ENCODE data around the gene NOTO.
A peak's percentile ranks its signal among the peaks of the same experiment; 100 is the strongest.

Gene NOTO

DNA sequence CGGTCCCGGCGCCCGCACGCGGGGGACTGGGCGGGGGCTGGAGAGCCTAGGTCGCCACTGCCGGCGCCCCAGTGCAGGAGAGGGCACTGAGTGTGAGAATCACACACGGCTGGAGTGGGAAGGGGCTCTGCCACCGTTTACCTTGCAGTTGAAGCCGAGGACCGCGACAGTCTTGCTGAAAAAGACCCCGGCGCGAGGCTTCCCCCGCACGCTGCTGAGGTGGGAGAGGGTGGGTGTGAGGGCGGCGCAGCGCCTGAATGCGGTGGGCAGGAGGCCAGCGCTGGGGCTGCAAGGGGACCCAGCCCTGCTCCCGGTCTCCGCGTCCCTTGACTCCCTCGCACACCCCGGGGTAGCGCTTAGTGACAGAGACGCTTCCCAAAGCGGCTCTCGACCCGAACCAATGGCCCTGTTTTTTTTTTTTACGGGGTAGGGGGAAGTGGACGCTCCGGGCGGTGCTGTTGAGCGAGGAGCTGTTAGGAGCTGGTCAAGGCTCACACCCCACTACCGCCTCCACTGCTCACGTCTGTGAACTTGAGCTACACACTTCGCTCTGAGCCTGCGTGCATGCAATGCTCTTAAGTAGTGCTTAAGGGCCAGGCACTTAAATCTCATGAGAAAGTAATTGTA is 794 bp downstream of the NOTO start:
- Histone ChIP-seq H3K9me3 (ENCODE audit: control insufficient read depth in 1 of 2, low read length in 2 of 2) (no peaks in the 10 kb centered on the region), H3K27ac (ENCODE audit: low read length) (no peak overlapping the region), H3K36me3 (ENCODE audit: control insufficient read depth in 1 of 2, insufficient read depth in 2 of 2, low read length in 2 of 2) (no peaks in the 10 kb centered on the region), H3K4me1 (ENCODE audit: control insufficient read depth in 1 of 2, insufficient read depth in 2 of 2, low read length in 2 of 2) (peaks cover 0 to 17% of the 10 kb centered on the region in 2 donors), H3K27me3 (ENCODE audit: low read depth, low read length) (peaks cover 23% of the 10 kb centered on the region), H3K4me3 (ENCODE audit: low read depth in 1 of 2, low read length in 2 of 2) (peak overlapping the region in 1 of 2 donors; percentile 54)

DNA sequence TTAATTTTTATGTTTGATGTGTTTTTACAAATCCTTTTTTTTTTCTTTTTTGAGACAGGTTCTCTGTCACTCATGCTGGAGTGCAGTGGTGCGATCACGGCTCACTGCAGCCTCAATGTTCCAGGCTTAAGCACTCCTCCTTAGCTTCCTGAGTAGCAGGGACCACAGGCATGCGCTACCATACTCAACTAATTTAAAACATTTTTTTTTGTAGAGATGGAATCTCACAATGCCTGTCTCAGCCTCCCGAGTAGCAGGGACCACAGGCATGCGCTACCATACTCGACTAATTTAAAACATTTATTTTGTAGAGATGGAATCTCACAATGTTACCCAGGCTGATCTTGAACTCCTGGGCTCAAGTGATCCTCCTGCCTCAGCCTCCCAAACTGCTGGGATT is 3.2 kb downstream of the NOTO start:
- H3K27me3 ChIP-seq (ENCODE audit: low read depth, low read length) = peaks cover 23% of the 10 kb centered on the region

DNA sequence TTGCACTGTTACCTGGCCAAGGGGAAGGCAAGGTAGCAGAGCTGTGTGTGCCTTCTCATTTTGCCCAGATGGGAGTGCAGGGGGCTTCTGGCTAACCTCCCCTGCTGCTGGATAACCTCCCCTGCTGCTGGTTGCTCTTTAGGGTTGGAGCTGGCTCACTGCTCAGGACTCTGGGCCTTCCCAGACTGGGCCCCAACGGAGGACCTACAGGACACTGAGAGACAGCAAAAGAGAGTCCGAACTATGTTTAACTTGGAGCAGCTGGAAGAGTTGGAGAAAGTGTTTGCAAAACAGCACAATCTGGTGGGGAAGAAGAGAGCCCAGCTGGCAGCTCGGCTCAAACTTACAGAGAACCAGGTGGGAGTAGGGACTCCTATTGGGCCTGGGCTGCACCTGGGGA is 5.9 kb downstream of the NOTO start:
- Histone ChIP-seq H3K27me3 (ENCODE audit: low read depth, low read length) (peaks cover 8% of the 10 kb centered on the region), H3K27ac (ENCODE audit: low read length) (no peak overlapping the region), H3K4me1 (ENCODE audit: control insufficient read depth in 1 of 2, insufficient read depth in 2 of 2, low read length in 2 of 2) (peaks cover 0 to 3% of the 10 kb centered on the region in 2 donors), H3K36me3 (ENCODE audit: control insufficient read depth in 1 of 2, insufficient read depth in 2 of 2, low read length in 2 of 2) (no peaks in the 10 kb centered on the region), H3K9me3 (ENCODE audit: control insufficient read depth in 1 of 2, low read length in 2 of 2) (no peaks in the 10 kb centered on the region), H3K4me3 (ENCODE audit: low read depth in 1 of 2, low read length in 2 of 2) (no peak overlapping the region)

More for the DNA sequence above, 3.2 kb downstream of the NOTO start:
- H3K27ac ChIP-seq (ENCODE audit: low read length) = no peak overlapping the region
- H3K36me3 ChIP-seq (ENCODE audit: control insufficient read depth in 1 of 2, insufficient read depth in 2 of 2, low read length in 2 of 2) = no peaks in the 10 kb centered on the region
- no peak overlapping the region for H3K4me3 ChIP-seq (ENCODE audit: low read depth in 1 of 2, low read length in 2 of 2)
- H3K9me3 ChIP-seq (ENCODE audit: control insufficient read depth in 1 of 2, low read length in 2 of 2) = no peaks in the 10 kb centered on the region
- peaks cover 0 to 17% of the 10 kb centered on the region in 2 donors for H3K4me1 ChIP-seq (ENCODE audit: control insufficient read depth in 1 of 2, insufficient read depth in 2 of 2, low read length in 2 of 2)

DNA sequence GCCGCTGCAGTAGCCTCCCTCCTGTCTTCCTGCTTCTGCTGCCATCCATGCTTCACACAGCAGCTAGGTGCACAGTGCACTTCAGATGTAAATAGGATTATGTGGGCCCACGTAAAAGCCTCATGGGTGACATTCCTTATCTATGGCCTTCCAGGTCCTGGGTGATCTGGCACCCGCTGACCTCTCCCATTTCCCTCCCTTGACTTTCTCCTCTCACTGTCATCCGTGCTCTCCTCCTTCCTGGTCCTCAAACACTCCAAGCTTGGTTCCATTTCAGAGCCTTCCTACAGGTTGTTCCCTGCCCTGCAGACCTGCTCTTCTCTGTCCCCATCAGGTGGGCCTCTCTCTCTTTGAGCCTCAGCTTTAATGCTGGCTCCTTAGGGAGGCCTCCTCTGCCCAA is 7.6 kb downstream of the NOTO start:
- Histone ChIP-seq H3K36me3 (ENCODE audit: control insufficient read depth in 1 of 2, insufficient read depth in 2 of 2, low read length in 2 of 2) (no peaks in the 10 kb centered on the region), H3K4me1 (ENCODE audit: control insufficient read depth in 1 of 2, insufficient read depth in 2 of 2, low read length in 2 of 2) (peaks cover 0 to 3% of the 10 kb centered on the region in 2 donors), H3K27me3 (ENCODE audit: low read depth, low read length) (no peaks in the 10 kb centered on the region), H3K4me3 (ENCODE audit: low read depth in 1 of 2, low read length in 2 of 2) (no peak overlapping the region), H3K9me3 (ENCODE audit: control insufficient read depth in 1 of 2, low read length in 2 of 2) (no peaks in the 10 kb centered on the region), H3K27ac (ENCODE audit: low read length) (no peak overlapping the region)

DNA sequence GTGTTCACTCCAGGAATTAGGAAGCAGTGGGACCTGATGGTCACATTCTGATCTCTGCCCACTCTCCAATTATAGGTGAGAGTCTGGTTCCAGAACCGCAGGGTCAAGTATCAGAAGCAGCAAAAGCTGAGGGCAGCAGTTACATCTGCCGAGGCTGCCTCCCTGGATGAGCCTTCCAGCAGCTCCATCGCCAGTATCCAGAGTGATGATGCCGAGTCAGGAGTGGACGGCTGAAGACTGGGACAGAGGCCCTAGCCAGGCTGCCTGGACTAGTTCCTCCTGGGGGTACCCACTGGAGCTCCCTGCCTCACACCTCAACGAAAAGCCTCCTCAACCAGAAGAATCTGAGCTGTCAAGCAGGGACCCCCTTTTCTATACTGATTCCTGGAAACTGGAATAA is 8.3 kb downstream of the NOTO start:
- Histone ChIP-seq H3K27me3 (ENCODE audit: low read depth, low read length) (no peaks in the 10 kb centered on the region), H3K4me1 (ENCODE audit: control insufficient read depth in 1 of 2, insufficient read depth in 2 of 2, low read length in 2 of 2) (peaks cover 0 to 7% of the 10 kb centered on the region in 2 donors), H3K27ac (ENCODE audit: low read length) (no peak overlapping the region), H3K36me3 (ENCODE audit: control insufficient read depth in 1 of 2, insufficient read depth in 2 of 2, low read length in 2 of 2) (no peaks in the 10 kb centered on the region), H3K9me3 (ENCODE audit: control insufficient read depth in 1 of 2, low read length in 2 of 2) (no peaks in the 10 kb centered on the region), H3K4me3 (ENCODE audit: low read depth in 1 of 2, low read length in 2 of 2) (no peak overlapping the region)

DNA sequence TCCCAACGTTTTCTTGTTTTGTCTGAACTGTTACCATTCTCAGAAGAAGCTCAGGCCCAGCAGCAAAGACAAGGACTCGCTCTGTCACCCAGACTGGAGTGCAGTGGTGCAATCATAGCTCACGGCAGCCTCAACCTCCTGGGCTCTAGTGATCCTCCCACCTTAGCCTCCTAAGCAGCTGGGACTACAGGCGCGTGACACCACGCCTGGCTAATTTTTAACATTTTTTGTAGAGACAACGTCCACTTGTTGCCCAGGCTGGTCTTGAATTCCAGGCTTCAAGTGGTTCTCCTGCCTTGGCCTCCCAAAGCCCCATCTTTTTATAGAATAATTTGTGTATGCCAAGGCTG is 9.7 kb downstream of the NOTO start:
- Histone ChIP-seq H3K9me3 (ENCODE audit: control insufficient read depth in 1 of 2, low read length in 2 of 2) (no peaks in the 10 kb centered on the region), H3K27ac (ENCODE audit: low read length) (no peak overlapping the region), H3K4me3 (ENCODE audit: low read depth in 1 of 2, low read length in 2 of 2) (no peak overlapping the region), H3K27me3 (ENCODE audit: low read depth, low read length) (no peaks in the 10 kb centered on the region), H3K36me3 (ENCODE audit: control insufficient read depth in 1 of 2, insufficient read depth in 2 of 2, low read length in 2 of 2) (no peaks in the 10 kb centered on the region), H3K4me1 (ENCODE audit: control insufficient read depth in 1 of 2, insufficient read depth in 2 of 2, low read length in 2 of 2) (peaks cover 0 to 7% of the 10 kb centered on the region in 2 donors)

DNA sequence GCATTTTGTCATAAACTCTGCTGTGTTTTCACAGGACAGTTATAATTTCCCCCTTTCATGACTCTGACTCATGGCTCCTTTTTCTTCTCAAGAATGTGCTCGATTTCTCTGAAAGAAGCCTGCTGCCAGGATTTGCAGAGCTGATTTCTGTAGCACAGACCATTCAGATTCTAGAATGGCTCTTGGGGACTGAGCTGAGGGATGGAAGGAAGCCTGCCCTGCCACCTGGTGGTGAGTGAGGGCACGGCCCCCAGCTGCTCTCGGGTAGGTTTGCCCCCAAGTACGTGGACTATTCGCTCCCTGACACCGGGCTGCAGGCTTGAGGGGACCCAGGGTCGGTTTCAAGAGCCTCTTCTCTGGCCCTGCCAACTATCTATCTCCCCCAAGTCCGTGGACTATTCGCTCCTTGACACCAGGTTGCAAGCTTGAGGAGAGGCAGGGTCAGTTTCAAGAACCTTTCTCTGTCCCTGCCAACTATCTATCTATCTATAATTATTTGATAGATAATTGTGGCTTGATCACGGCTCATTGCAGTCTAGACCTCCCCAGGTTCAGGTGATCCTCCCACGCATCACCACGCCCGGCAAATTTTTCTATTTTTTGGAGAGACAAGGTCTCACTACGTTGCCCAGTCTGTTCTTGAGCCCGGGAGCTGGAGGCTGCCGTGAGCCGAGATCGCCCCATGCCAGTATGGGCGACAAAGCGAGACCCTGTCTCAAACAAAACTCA is 10.2 kb downstream of the NOTO start:
- Histone ChIP-seq H3K27me3 (ENCODE audit: low read depth, low read length) (no peaks in the 10 kb centered on the region), H3K4me3 (ENCODE audit: low read depth in 1 of 2, low read length in 2 of 2) (no peak overlapping the region), H3K27ac (ENCODE audit: low read length) (no peak overlapping the region)

DNA sequence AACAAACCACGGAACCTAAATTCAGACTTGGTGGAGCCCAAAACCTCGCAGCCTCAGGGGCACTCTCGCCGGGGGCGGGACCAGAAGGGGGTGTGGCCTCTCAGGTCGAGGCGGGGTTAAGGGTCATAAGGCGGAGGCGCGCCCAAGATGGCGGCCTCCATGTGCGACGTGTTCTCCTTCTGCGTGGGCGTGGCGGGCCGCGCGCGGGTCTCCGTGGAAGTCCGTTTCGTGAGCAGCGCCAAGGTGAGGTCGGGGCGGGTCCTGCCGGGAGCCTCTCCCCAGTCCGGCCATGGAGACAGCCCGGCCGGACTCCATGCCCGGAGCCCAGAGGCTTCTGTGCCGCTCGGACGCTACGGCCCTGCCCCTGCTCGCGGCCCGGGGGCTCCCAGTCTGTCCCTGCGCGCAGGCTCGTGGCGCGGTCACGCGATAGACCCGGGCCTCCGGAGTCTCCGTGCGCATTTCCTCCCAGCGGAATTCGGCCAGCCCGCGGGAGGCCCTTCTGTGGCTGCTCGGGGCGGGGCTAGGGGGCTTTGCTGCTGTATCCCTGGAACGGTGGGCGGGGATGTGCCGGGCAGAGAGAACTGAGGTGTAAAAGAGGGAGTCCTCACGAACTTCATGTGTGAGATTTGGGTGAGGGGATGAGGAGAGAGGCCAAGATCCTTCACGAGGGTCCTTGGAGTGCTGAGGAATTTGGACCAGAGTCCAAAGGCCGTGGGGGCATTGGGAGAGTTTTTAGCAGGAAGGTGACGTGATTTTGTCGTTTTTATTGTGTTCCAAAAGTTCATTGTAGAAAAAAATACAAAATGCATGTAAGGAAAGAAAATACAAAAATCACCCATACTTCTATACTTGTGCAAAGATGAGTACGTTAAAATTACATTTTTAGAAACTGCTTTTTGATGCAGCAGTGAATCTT is 12.0 kb downstream of the NOTO start, which contains the start of gene SMYD5:
Gene SMYD5 (plus strand): TSS at position 126 of the 916 bp plus-strand sequence. CDS start 22 bp downstream, at position 148.
- Histone ChIP-seq H3K4me1 (ENCODE audit: control insufficient read depth in 1 of 2, insufficient read depth in 2 of 2, low read length in 2 of 2) (peaks cover 0 to 7% of the 10 kb centered on the region in 2 donors), H3K9me3 (ENCODE audit: control insufficient read depth in 1 of 2, low read length in 2 of 2) (no peaks in the 10 kb centered on the region), H3K36me3 (ENCODE audit: control insufficient read depth in 1 of 2, insufficient read depth in 2 of 2, low read length in 2 of 2) (peaks cover 0 to 7% of the 10 kb centered on the region in 2 donors)

More for the DNA sequence above, 10.2 kb downstream of the NOTO start:
- Histone ChIP-seq H3K4me1 (ENCODE audit: control insufficient read depth in 1 of 2, insufficient read depth in 2 of 2, low read length in 2 of 2) (peaks cover 0 to 7% of the 10 kb centered on the region in 2 donors), H3K36me3 (ENCODE audit: control insufficient read depth in 1 of 2, insufficient read depth in 2 of 2, low read length in 2 of 2) (no peaks in the 10 kb centered on the region), H3K9me3 (ENCODE audit: control insufficient read depth in 1 of 2, low read length in 2 of 2) (no peaks in the 10 kb centered on the region)

DNA sequence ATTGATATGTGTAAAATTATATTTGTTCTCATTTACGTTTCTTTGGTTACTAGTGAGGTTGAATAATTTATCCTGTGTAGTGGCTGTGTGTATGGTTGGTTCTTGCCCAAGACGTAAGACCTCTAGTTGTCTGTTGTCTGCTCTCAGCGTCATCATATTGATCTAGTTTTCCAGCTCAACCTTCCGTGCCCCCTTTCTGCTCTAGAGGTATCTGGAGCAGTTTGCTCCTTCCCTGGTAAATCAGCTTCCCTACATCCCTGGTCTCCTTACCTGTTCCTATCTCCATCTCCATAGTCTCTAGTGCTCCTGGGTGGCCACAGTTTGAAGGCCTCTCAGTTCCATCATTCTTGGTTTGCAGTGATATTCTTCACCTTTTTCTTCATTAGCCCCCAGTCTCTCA is 12.9 kb downstream of the NOTO start:
- H3K4me1 ChIP-seq (ENCODE audit: control insufficient read depth in 1 of 2, insufficient read depth in 2 of 2, low read length in 2 of 2) = peaks cover 0 to 7% of the 10 kb centered on the region in 2 donors
- H3K4me3 ChIP-seq (ENCODE audit: low read depth in 1 of 2, low read length in 2 of 2) = peak overlapping the region; percentile 81 to 88
- no peaks in the 10 kb centered on the region for H3K9me3 ChIP-seq (ENCODE audit: control insufficient read depth in 1 of 2, low read length in 2 of 2)
- no peaks in the 10 kb centered on the region for H3K27me3 ChIP-seq (ENCODE audit: low read depth, low read length)
- no peak overlapping the region for H3K27ac ChIP-seq (ENCODE audit: low read length)
- peaks cover 0 to 9% of the 10 kb centered on the region in 2 donors for H3K36me3 ChIP-seq (ENCODE audit: control insufficient read depth in 1 of 2, insufficient read depth in 2 of 2, low read length in 2 of 2)

More for the DNA sequence above, 12.0 kb downstream of the NOTO start, which contains the start of gene SMYD5:
- Histone ChIP-seq H3K27ac (ENCODE audit: low read length) (peak within 1 kb of the TSS; percentile 34), H3K27me3 (ENCODE audit: low read depth, low read length) (no peaks in the 10 kb centered on the region), H3K4me3 (ENCODE audit: low read depth in 1 of 2, low read length in 2 of 2) (peak within 1 kb of the TSS; percentile 81 to 88)

DNA sequence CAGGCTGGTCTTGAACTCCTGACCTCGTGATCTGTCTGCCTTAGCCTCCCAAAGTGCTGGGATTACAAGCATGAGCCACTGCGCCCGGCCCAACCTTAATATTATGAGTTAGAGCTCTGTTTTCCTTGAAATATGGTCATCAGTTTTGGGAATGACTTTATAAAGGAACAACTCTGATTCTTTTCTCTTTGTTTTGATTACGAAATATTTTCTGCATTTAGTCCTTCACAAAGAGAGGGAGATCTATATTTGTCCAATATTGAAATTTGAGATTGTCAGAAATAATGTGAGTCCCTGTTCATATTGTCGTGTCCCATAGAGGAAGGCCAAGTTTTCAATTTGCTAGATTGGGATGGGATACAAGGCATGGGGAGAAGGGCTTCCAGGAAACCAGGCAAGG is 14.8 kb downstream of the NOTO start:
- H3K36me3 ChIP-seq (ENCODE audit: control insufficient read depth in 1 of 2, insufficient read depth in 2 of 2, low read length in 2 of 2) = peaks cover 9 to 28% of the 10 kb centered on the region in 2 donors
- no peaks in the 10 kb centered on the region for H3K9me3 ChIP-seq (ENCODE audit: control insufficient read depth in 1 of 2, low read length in 2 of 2)
- H3K27ac ChIP-seq (ENCODE audit: low read length) = no peak overlapping the region
- H3K4me3 ChIP-seq (ENCODE audit: low read depth in 1 of 2, low read length in 2 of 2) = no peak overlapping the region
- H3K27me3 ChIP-seq (ENCODE audit: low read depth, low read length) = no peaks in the 10 kb centered on the region
- peaks cover 0 to 7% of the 10 kb centered on the region in 2 donors for H3K4me1 ChIP-seq (ENCODE audit: control insufficient read depth in 1 of 2, insufficient read depth in 2 of 2, low read length in 2 of 2)

DNA sequence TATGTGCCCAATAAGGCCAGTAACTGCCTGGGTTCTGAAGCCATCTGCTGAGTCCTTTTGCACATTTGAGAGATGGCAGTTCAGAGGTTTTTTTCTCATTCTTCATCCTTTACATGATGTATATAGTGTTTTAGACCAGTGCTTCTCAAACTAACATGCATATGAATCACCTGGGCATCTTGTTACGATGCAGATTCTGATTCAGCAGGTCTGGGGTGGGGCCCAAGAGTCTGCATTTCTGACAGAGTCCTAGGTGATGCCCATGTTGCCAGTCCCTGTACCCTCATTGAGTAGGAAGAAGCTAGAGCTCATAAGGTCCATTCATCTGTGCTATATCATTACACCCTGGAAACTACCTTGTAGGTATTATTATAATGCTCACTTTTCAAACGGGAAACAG is 15.5 kb downstream of the NOTO start:
- H3K9me3 ChIP-seq (ENCODE audit: control insufficient read depth in 1 of 2, low read length in 2 of 2) = no peaks in the 10 kb centered on the region
- H3K4me3 ChIP-seq (ENCODE audit: low read depth in 1 of 2, low read length in 2 of 2) = no peak overlapping the region
- peaks cover 0 to 7% of the 10 kb centered on the region in 2 donors for H3K4me1 ChIP-seq (ENCODE audit: control insufficient read depth in 1 of 2, insufficient read depth in 2 of 2, low read length in 2 of 2)
- no peaks in the 10 kb centered on the region for H3K27me3 ChIP-seq (ENCODE audit: low read depth, low read length)
- peaks cover 14 to 35% of the 10 kb centered on the region in 2 donors for H3K36me3 ChIP-seq (ENCODE audit: control insufficient read depth in 1 of 2, insufficient read depth in 2 of 2, low read length in 2 of 2)
- H3K27ac ChIP-seq (ENCODE audit: low read length) = no peak overlapping the region

Measured in muscle layer of duodenum (tissue), 2 donors.